Activated CD4-positive, alpha-beta memory T cell treated with anti-CD3 and anti-CD28 coated beads, Interleukin-2, amount 10 ng/mL, durations not matched to agents 7 days and 5 days (primary cell): Measurements from ENCODE around the gene TTC8. TPM values are rescaled to one million over a fixed set of nuclear protein-coding genes. Genes with fewer than 3 reads are reported as not detected.
"Not testable (repeated sequence)": the region's sequence is repeated elsewhere in the genome, so short reads cannot be mapped to it uniquely, and the experiment has no call there.

Source experiments
- CTCF ChIA-PET: fragments of 350-600 bp; sonication (Branson Sonifier 250); formaldehyde crosslinking; loops from one replicate; lab custom pipeline; 2021; ENCODE audit warnings: antibody characterized with exemption, inconsistent platforms; lab: Charles Lee
- POLR2A ChIA-PET: fragments of 350-600 bp; sonication (Branson Sonifier 250); formaldehyde crosslinking; loops from one replicate; lab custom pipeline; 2021; ENCODE audit warnings: antibody characterized with exemption; lab: Charles Lee
- DNase-seq: peaks from one replicate; pipeline ENCODE4 v3.0.0-alpha.2; 2020
- H3K27ac Mint-ChIP-seq: one replicate; pipeline ENCODE4 v1.8.0; 2021; ENCODE audit warnings: mild to moderate bottlenecking, mixed read lengths
- H3K27me3 Mint-ChIP-seq: one replicate; pipeline ENCODE4 v1.8.0; 2021; ENCODE audit warnings: mixed read lengths
- H3K36me3 Mint-ChIP-seq: one replicate; pipeline ENCODE4 v1.8.0; 2021; ENCODE audit warnings: low read depth, mixed read lengths
- H3K4me1 Mint-ChIP-seq: one replicate; pipeline ENCODE4 v1.8.0; 2021; ENCODE audit warnings: mixed read lengths
- H3K4me3 Mint-ChIP-seq: one replicate; pipeline ENCODE4 v1.8.0; 2021; ENCODE audit warnings: mild to moderate bottlenecking, mixed read lengths
- H3K9me3 Mint-ChIP-seq: one replicate; pipeline ENCODE4 v1.8.0; 2021; ENCODE audit warnings: mixed read lengths
- total RNA-seq, 2 experiments: library from RNA; stranded (reverse); gene quantifications; one replicate each; pipeline ENCODE4 v1.2.3, GENCODE V29; 2021

Gene TTC8
- total RNA-seq, 2 experiments from 2014 or later: 1.8 to 2.3 TPM

- Mint-ChIP-seq H3K27me3 (no peaks in the 10 kb centered on the region), H3K9me3 (no peaks in the 10 kb centered on the region), H3K27ac (no peak overlapping the region), H3K36me3 (no peaks in the 10 kb centered on the region), H3K4me1 (no peaks in the 10 kb centered on the region), H3K4me3 (no peak overlapping the region)
- no peak for DNase-seq
- ChIA-PET POLR2A (no interaction called here), CTCF (no interaction called here)
Observed at GRCh38 chr14:88852632-88853031, 28.2 kb downstream of the TTC8 start.

- no peaks in the 10 kb centered on the region for H3K4me1 Mint-ChIP-seq
- ChIA-PET POLR2A (no interaction called here), CTCF (no interaction called here)
- H3K36me3 Mint-ChIP-seq: no peaks in the 10 kb centered on the region
- H3K27ac Mint-ChIP-seq: no peak overlapping the region
- H3K9me3 Mint-ChIP-seq: no peaks in the 10 kb centered on the region
- H3K4me3 Mint-ChIP-seq: no peak overlapping the region
- DNase-seq: no peak
- H3K27me3 Mint-ChIP-seq: no peaks in the 10 kb centered on the region
Observed at GRCh38 chr14:88853129-88853528, 28.7 kb downstream of the TTC8 start.

- POLR2A ChIA-PET: interaction anchor here (1.3 kb wide), 1 partner anchor 64 kb away, joined by 3 read pairs; the partner anchor contains the start of gene EML5
- Mint-ChIP-seq H3K27me3 (no peaks in the 10 kb centered on the region), H3K36me3 (peaks cover 3% of the 10 kb centered on the region), H3K4me1 (no peaks in the 10 kb centered on the region), H3K4me3 (no peak overlapping the region), H3K27ac (no peak overlapping the region), H3K9me3 (no peaks in the 10 kb centered on the region)
- DNase-seq: no peak
- CTCF ChIA-PET: interaction anchor here (1.0 kb wide), 1 partner anchor 186 kb away, joined by 3 read pairs; no protein-coding TSS in a partner anchor
Observed at GRCh38 chr14:88856786-88857366, 32.4 kb downstream of the TTC8 start.

- H3K4me3 Mint-ChIP-seq, DNase-seq, H3K27ac Mint-ChIP-seq, CTCF ChIA-PET, H3K9me3 Mint-ChIP-seq, H3K27me3 Mint-ChIP-seq, H3K4me1 Mint-ChIP-seq, POLR2A ChIA-PET, H3K36me3 Mint-ChIP-seq: not testable (repeated sequence)
Observed at GRCh38 chr14:88857861-88858260, 33.4 kb downstream of the TTC8 start.

- POLR2A ChIA-PET, DNase-seq, H3K4me3 Mint-ChIP-seq, H3K36me3 Mint-ChIP-seq, H3K4me1 Mint-ChIP-seq, H3K27ac Mint-ChIP-seq, CTCF ChIA-PET, H3K27me3 Mint-ChIP-seq, H3K9me3 Mint-ChIP-seq: not testable (repeated sequence)
Observed at GRCh38 chr14:88859118-88859517, 34.7 kb downstream of the TTC8 start.

- H3K36me3 Mint-ChIP-seq: peaks cover 3% of the 10 kb centered on the region
- no peaks in the 10 kb centered on the region for H3K9me3 Mint-ChIP-seq
- ChIA-PET POLR2A (no interaction called here), CTCF (no interaction called here)
- H3K4me3 Mint-ChIP-seq: no peak overlapping the region
- no peaks in the 10 kb centered on the region for H3K4me1 Mint-ChIP-seq
- H3K27ac Mint-ChIP-seq: no peak overlapping the region
- no peak for DNase-seq
- H3K27me3 Mint-ChIP-seq: no peaks in the 10 kb centered on the region
Observed at GRCh38 chr14:88863167-88863566, 38.7 kb downstream of the TTC8 start.

- no peak overlapping the region for H3K4me3 Mint-ChIP-seq
- POLR2A ChIA-PET: no interaction called here
- H3K27me3 Mint-ChIP-seq: no peaks in the 10 kb centered on the region
- CTCF ChIA-PET: no interaction called here
- H3K4me1 Mint-ChIP-seq: no peaks in the 10 kb centered on the region
- H3K9me3 Mint-ChIP-seq: no peaks in the 10 kb centered on the region
- no peak for DNase-seq
- H3K27ac Mint-ChIP-seq: no peak overlapping the region
- peaks cover 1% of the 10 kb centered on the region for H3K36me3 Mint-ChIP-seq
Observed at GRCh38 chr14:88864198-88864597, 39.7 kb downstream of the TTC8 start.

GRCh38 chr14:88866305-88866704 lies 41.9 kb downstream of the TTC8 start:
- DNase-seq: no peak
- Mint-ChIP-seq H3K36me3 (no peaks in the 10 kb centered on the region), H3K4me3 (no peak overlapping the region), H3K4me1 (no peaks in the 10 kb centered on the region), H3K9me3 (no peaks in the 10 kb centered on the region), H3K27ac (no peak overlapping the region), H3K27me3 (no peaks in the 10 kb centered on the region)
- ChIA-PET POLR2A (no interaction called here), CTCF (interaction anchor here (4.1 kb wide), 1 partner anchor 199 kb away, joined by 22 read pairs; no protein-coding TSS in a partner anchor)

GRCh38 chr14:88868558-88869159 lies 44.2 kb downstream of the TTC8 start:
- no peaks in the 10 kb centered on the region for H3K4me1 Mint-ChIP-seq
- DNase-seq: no peak
- POLR2A ChIA-PET: no interaction called here
- CTCF ChIA-PET: interaction anchor here (2.1 to 4.1 kb wide), 2 partner anchors 201 to 376 kb away, joined by 9 to 22 read pairs; no protein-coding TSS in a partner anchor
- H3K27me3 Mint-ChIP-seq: no peaks in the 10 kb centered on the region
- H3K27ac Mint-ChIP-seq: no peak overlapping the region
- no peaks in the 10 kb centered on the region for H3K9me3 Mint-ChIP-seq
- H3K36me3 Mint-ChIP-seq: no peaks in the 10 kb centered on the region
- H3K4me3 Mint-ChIP-seq: no peak overlapping the region

GRCh38 chr14:88870777-88871176 lies 46.3 kb downstream of the TTC8 start:
- Mint-ChIP-seq H3K4me3 (no peak overlapping the region), H3K27ac (no peak overlapping the region), H3K9me3 (no peaks in the 10 kb centered on the region), H3K4me1 (no peaks in the 10 kb centered on the region), H3K36me3 (no peaks in the 10 kb centered on the region), H3K27me3 (no peaks in the 10 kb centered on the region)
- ChIA-PET CTCF (no interaction called here), POLR2A (no interaction called here)
- no peak for DNase-seq

GRCh38 chr14:88871429-88871828 lies 47.0 kb downstream of the TTC8 start:
- DNase-seq: no peak
- Mint-ChIP-seq H3K4me1 (no peaks in the 10 kb centered on the region), H3K27ac (no peak overlapping the region), H3K4me3 (no peak overlapping the region), H3K9me3 (no peaks in the 10 kb centered on the region), H3K27me3 (no peaks in the 10 kb centered on the region), H3K36me3 (no peaks in the 10 kb centered on the region)
- CTCF ChIA-PET: no interaction called here
- POLR2A ChIA-PET: no interaction called here

GRCh38 chr14:88872976-88873375 lies 48.5 kb downstream of the TTC8 start:
- no peak overlapping the region for H3K27ac Mint-ChIP-seq
- H3K27me3 Mint-ChIP-seq: no peaks in the 10 kb centered on the region
- no peaks in the 10 kb centered on the region for H3K4me1 Mint-ChIP-seq
- POLR2A ChIA-PET: no interaction called here
- DNase-seq: no peak
- CTCF ChIA-PET: no interaction called here
- no peaks in the 10 kb centered on the region for H3K9me3 Mint-ChIP-seq
- no peaks in the 10 kb centered on the region for H3K36me3 Mint-ChIP-seq
- no peak overlapping the region for H3K4me3 Mint-ChIP-seq

- H3K36me3 Mint-ChIP-seq: no peaks in the 10 kb centered on the region
- POLR2A ChIA-PET: no interaction called here
Observed at GRCh38 chr14:88877192-88877591, 52.7 kb downstream of the TTC8 start.

GRCh38 chr14:88879022-88879421 lies 54.6 kb downstream of the TTC8 start:
- no peak for DNase-seq
- Mint-ChIP-seq H3K27ac (no peak overlapping the region), H3K9me3 (peaks cover 13% of the 10 kb centered on the region), H3K4me1 (no peaks in the 10 kb centered on the region), H3K27me3 (no peaks in the 10 kb centered on the region), H3K36me3 (peaks cover 4% of the 10 kb centered on the region), H3K4me3 (no peak overlapping the region)
- ChIA-PET POLR2A (no interaction called here), CTCF (no interaction called here)

More at GRCh38 chr14:88877192-88877591, 52.7 kb downstream of the TTC8 start:
- CTCF ChIA-PET: no interaction called here
- H3K27ac Mint-ChIP-seq: no peak overlapping the region
- H3K9me3 Mint-ChIP-seq: peaks cover 2% of the 10 kb centered on the region
- no peak overlapping the region for H3K4me3 Mint-ChIP-seq
- DNase-seq: no peak
- no peaks in the 10 kb centered on the region for H3K4me1 Mint-ChIP-seq
- H3K27me3 Mint-ChIP-seq: no peaks in the 10 kb centered on the region
